Measurements from ENCODE around the gene CFD. TPM values are rescaled to one million over a fixed set of nuclear protein-coding genes. Genes with fewer than 3 reads are reported as not detected.

Gene CFD
- polyA plus RNA-seq, 1 experiment = 0.45 TPM

- POLR2A ChIA-PET = interaction anchor here (0.6 to 0.9 kb wide), 7 partner anchors 14 to 327 kb away, joined by 3 to 6 read pairs (median 3); partner anchors contain the start of gene RNU6-9
- no peak for TF ChIP-seq CTCF (IDR thresholded peaks at IDR 0.05; ENCODE audit: low read depth, low read length)
- CTCF ChIA-PET = interaction anchor here (0.6 kb wide), 1 partner anchor 399 kb away, joined by 3 read pairs; no protein-coding TSS in a partner anchor
- Histone ChIP-seq H3K27ac (ENCODE audit: low read depth, low read length) (no peak overlapping the region), H3K9me3 (ENCODE audit: control insufficient read depth, insufficient read depth, low read length) (peaks cover 11% of the 10 kb centered on the region; the same call in 1 of the 2 replicates), H3K27me3 (ENCODE audit: control insufficient read depth, insufficient read depth, low read length) (no peaks in the 10 kb centered on the region), H3K4me3 (ENCODE audit: low read depth, low read length) (no peak overlapping the region)
- DNase-seq (ENCODE audit: low read depth, low spot score) = no peak
These were observed 20.4 kb downstream of the CFD start for GRCh38 chr19:879711-880438.

- CTCF ChIA-PET = no interaction called here
- Histone ChIP-seq H3K4me3 (ENCODE audit: low read depth, low read length) (no peak overlapping the region), H3K27me3 (ENCODE audit: control insufficient read depth, insufficient read depth, low read length) (no peaks in the 10 kb centered on the region), H3K27ac (ENCODE audit: low read depth, low read length) (no peak overlapping the region), H3K9me3 (ENCODE audit: control insufficient read depth, insufficient read depth, low read length) (peaks cover 7% of the 10 kb centered on the region; the same call in 1 of the 2 replicates)
- TF ChIP-seq CTCF (IDR thresholded peaks at IDR 0.05; ENCODE audit: low read depth, low read length) = no peak
- DNase-seq (ENCODE audit: low read depth, low spot score) = no peak
- POLR2A ChIA-PET = interaction anchor here (0.5 to 1.0 kb wide), 2 partner anchors 11 to 138 kb away, joined by 4 to 5 read pairs; no protein-coding TSS in a partner anchor
These were observed 22.1 kb downstream of the CFD start for GRCh38 chr19:881385-882071.

GRCh38 chr19:882871-883497, 23.5 kb downstream of the CFD start:
- H3K27ac ChIP-seq (ENCODE audit: low read depth, low read length) = no peak overlapping the region
- peaks cover 7% of the 10 kb centered on the region; the same call in 1 of the 2 replicates for H3K9me3 ChIP-seq (ENCODE audit: control insufficient read depth, insufficient read depth, low read length)
- no peak for TF ChIP-seq CTCF (IDR thresholded peaks at IDR 0.05; ENCODE audit: low read depth, low read length)
- no peak for DNase-seq (ENCODE audit: low read depth, low spot score)
- ChIA-PET POLR2A (interaction anchor here (0.5 to 0.6 kb wide), 2 partner anchors 119 to 371 kb away, joined by 5 to 6 read pairs; no protein-coding TSS in a partner anchor), CTCF (interaction anchor here (0.6 kb wide), 1 partner anchor 39 kb away, joined by 5 read pairs; no protein-coding TSS in a partner anchor)
- no peak overlapping the region for H3K4me3 ChIP-seq (ENCODE audit: low read depth, low read length)
- H3K27me3 ChIP-seq (ENCODE audit: control insufficient read depth, insufficient read depth, low read length) = no peaks in the 10 kb centered on the region

- ChIA-PET CTCF (interaction anchor here (0.6 kb wide), 1 partner anchor 39 kb away, joined by 5 read pairs; no protein-coding TSS in a partner anchor), POLR2A (no interaction called here)
- Histone ChIP-seq H3K9me3 (ENCODE audit: control insufficient read depth, insufficient read depth, low read length) (peaks cover 7% of the 10 kb centered on the region; the same call in 1 of the 2 replicates), H3K27ac (ENCODE audit: low read depth, low read length) (no peak overlapping the region), H3K4me3 (ENCODE audit: low read depth, low read length) (no peak overlapping the region), H3K27me3 (ENCODE audit: control insufficient read depth, insufficient read depth, low read length) (no peaks in the 10 kb centered on the region)
- TF ChIP-seq CTCF (IDR thresholded peaks at IDR 0.05; ENCODE audit: low read depth, low read length) = no peak
- DNase-seq (ENCODE audit: low read depth, low spot score) = no peak
These were observed 24.3 kb downstream of the CFD start for GRCh38 chr19:883661-884211.

All from AG04450 (cell line).